Heart left ventricle (tissue), 16 donors: ENCODE measurements around the gene THUMPD2. TPM values are rescaled to one million over a fixed set of nuclear protein-coding genes. Genes with fewer than 3 reads are reported as not detected.
A peak's percentile ranks its signal among the peaks of the same experiment; 100 is the strongest.

Source experiments
- ATAC-seq, 4 donors: fragments of 200-7000 bp; cut with Tn5 transposase; one replicate each; pipeline ENCODE4 v1.9.1; 2020 to 2022; ENCODE audit warnings: moderate library complexity in 4 of 4, mild to moderate bottlenecking in 3 of 4, moderate number of reproducible peaks in 1 of 4
- DNase-seq, 5 donors: peaks; one replicate each; pipeline ENCODE4 v3.0.0-alpha.2; 2020
- H3K27ac ChIP-seq, 12 donors: fragments of 200-600 bp; sonication (generic) in 4 of 12; one replicate each; pipeline versions ENCODE4 v1.5.0 to v1.8.0; 2016 to 2022; ENCODE audit warnings: mild to moderate bottlenecking in 2 of 12
- H3K27me3 ChIP-seq, 9 donors: fragments of 200-600 bp; sonication (generic) in 2 of 9; one replicate each; pipeline versions ENCODE4 v1.5.1 to v1.8.0; 2016 to 2022; ENCODE audit warnings: mild to moderate bottlenecking in 3 of 9
- H3K36me3 ChIP-seq, 9 donors: fragments of 200-600 bp; sonication (generic) in 2 of 9; one replicate each; pipeline versions ENCODE4 v1.5.0 to v1.8.0; 2018 to 2022; ENCODE audit warnings: mild to moderate bottlenecking in 2 of 9
- H3K4me1 ChIP-seq, 12 donors: fragments of 200-600 bp; sonication (generic) in 4 of 12; one replicate each; pipeline versions ENCODE4 v1.5.0 to v1.8.0; 2016 to 2022; ENCODE audit warnings: mild to moderate bottlenecking in 3 of 12
- H3K4me3 ChIP-seq, 12 donors: fragments of 200-600 bp; sonication (generic) in 4 of 12; one replicate each; pipeline versions ENCODE4 v1.5.0 to v1.8.0; 2017 to 2022; ENCODE audit warnings: mild to moderate bottlenecking in 9 of 12, moderate library complexity in 4 of 12
- H3K9me3 ChIP-seq, 12 donors: fragments of 200-600 bp; sonication (generic) in 4 of 12; one replicate each; pipeline versions ENCODE4 v1.5.0 to v1.8.0; 2016 to 2022; ENCODE audit warnings: mild to moderate bottlenecking in 1 of 12
- POLR2A ChIP-seq, 2 donors: fragments of 450-650 bp; IDR thresholded peaks; one replicate each; pipeline ENCODE4 v1.6.1; 2017; ENCODE audit warnings: antibody characterized with exemption in 2 of 2, mild to moderate bottlenecking in 2 of 2, moderate library complexity in 2 of 2
- WGBS, 4 donors: extraction: QIAGEN DNeasy Blood & Tissue Kit in 2 of 4; methylation state at CpG; one replicate each; pipeline versions ENCODE4 v1.1.5 to v1.1.7; 2013 to 2018; 5-methylcytosine and 5-hydroxymethylcytosine counted together
- intact Hi-C, 10 donors: fragments of 100-400 bp; cut with DNase I; formaldehyde crosslinking; loops; one replicate each; pipeline versions ENCODE4 v1.11.1 to v1.14.2; 2022
- polyA plus RNA-seq, 2 donors: library from polyadenylated mRNA; stranded (reverse); fragments of 200-250 nt; gene quantifications; one replicate each; pipeline ENCODE4 v1.2.3, GENCODE V29; 2013
- total RNA-seq, 9 donors: library from RNA; depleted of rRNA in 2 of 9; stranded (reverse); fragments of >200 nt in 2 of 9; fragmentation: NEBNext Ultra II Directional in 3 of 9; extraction: Animal tissue kit (Norgen Biotek cat#: 25700) in 3 of 9; gene quantifications; one replicate each; pipeline versions ENCODE4 v1.1.0 to v1.2.4, GENCODE V29; 2016 to 2023
- TF ChIP-seq, protein P1 (sequence below), 12 donors: fragments of 200-600 bp; sonication (generic) in 4 of 12; IDR thresholded peaks; one replicate each; pipeline versions ENCODE4 v1.5.0 to v1.8.0; 2018 to 2022; ENCODE audit warnings: antibody characterized with exemption in 12 of 12, mild to moderate bottlenecking in 5 of 12
- donor health status: ischemic (EF 13 %, LVEDD 7.1; RV severe dilation, severe dysfunction).
- donor health status: healthy with polysubstance abuse.
- donor health status: DM: no; HTN: yes; CAD: no.
- donor health status: DM: no; HTN: no; CAD: no.
- donor health status: ischemic (EF 25% LVEDD 6.9; RV normal size, moderate dysfunction).
- donor health status: ischemic (EF 25% LVEDD 5.7; RV mildly dilated, moderate dysfunction).
- donor health status: healthy.
- donor health status: DM: yes; HTN: yes; CAD: no.
- donor health status: ischemic (EF 35%, LVEDD 5.7; RV mildly dilated, moderate dysfunction).
- donor health status: nonischemic (EF 11% LVEDD 7.7; RV severe dilation, severe dysfunction).
- donor health status: DM: yes; HTN: yes; CAD: no.
- donor health status: PGD.
- donor health status: ischemic (EF 29% LVEDD 5.4; RV normal size, mild dysfunction).
- donor health status: nonischemic (EF 23%, LVEDD 6.1; RV moderate dilation, normal function).

The THUMPD2 gene
- total and polyA plus RNA-seq, 11 donors: 3.6 to 6.2 (median 5.3) TPM

- WGBS, 4 donors: 90 to 94% (median 92%) methylated on average over 6 of the region's 6 CpGs
- peaks cover 0 to 23% (median 4%) of the 10 kb centered on the region in 12 donors for H3K4me1 ChIP-seq
- peak in 1 of 4 donors; percentile 26 for ATAC-seq
- no peak for DNase-seq
- peaks cover 0 to 77% (median 63%) of the 10 kb centered on the region in 9 donors for H3K36me3 ChIP-seq
- TF ChIP-seq, protein P1, sequence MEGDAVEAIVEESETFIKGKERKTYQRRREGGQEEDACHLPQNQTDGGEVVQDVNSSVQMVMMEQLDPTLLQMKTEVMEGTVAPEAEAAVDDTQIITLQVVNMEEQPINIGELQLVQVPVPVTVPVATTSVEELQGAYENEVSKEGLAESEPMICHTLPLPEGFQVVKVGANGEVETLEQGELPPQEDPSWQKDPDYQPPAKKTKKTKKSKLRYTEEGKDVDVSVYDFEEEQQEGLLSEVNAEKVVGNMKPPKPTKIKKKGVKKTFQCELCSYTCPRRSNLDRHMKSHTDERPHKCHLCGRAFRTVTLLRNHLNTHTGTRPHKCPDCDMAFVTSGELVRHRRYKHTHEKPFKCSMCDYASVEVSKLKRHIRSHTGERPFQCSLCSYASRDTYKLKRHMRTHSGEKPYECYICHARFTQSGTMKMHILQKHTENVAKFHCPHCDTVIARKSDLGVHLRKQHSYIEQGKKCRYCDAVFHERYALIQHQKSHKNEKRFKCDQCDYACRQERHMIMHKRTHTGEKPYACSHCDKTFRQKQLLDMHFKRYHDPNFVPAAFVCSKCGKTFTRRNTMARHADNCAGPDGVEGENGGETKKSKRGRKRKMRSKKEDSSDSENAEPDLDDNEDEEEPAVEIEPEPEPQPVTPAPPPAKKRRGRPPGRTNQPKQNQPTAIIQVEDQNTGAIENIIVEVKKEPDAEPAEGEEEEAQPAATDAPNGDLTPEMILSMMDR (IDR thresholded peaks at IDR 0.05): no peak
- no peak for TF ChIP-seq POLR2A (IDR thresholded peaks at IDR 0.05)
- H3K9me3 ChIP-seq: peaks cover 0 to under 1% (median 0%) of the 10 kb centered on the region in 12 donors
- no peak overlapping the region for H3K4me3 ChIP-seq
- H3K27ac ChIP-seq: no peak overlapping the region
- intact Hi-C loops: loop anchor here in 1 of 10 donors (10.0 kb wide), 1 partner anchor 362 kb away; no protein-coding TSS in a partner anchor
- no peaks in the 10 kb centered on the region for H3K27me3 ChIP-seq
Observed at GRCh38 chr2:39736640-39737039, 42.4 kb downstream of the THUMPD2 start.

- Histone ChIP-seq H3K36me3 (peaks cover 0 to 67% (median 53%) of the 10 kb centered on the region in 9 donors), H3K27me3 (no peaks in the 10 kb centered on the region), H3K9me3 (peaks cover 0 to 6% (median 0%) of the 10 kb centered on the region in 12 donors), H3K4me3 (no peak overlapping the region), H3K27ac (no peak overlapping the region), H3K4me1 (peaks cover 0 to 23% (median 5%) of the 10 kb centered on the region in 12 donors)
- intact Hi-C loops: loop anchor here in 1 of 10 donors (10.0 kb wide), 1 partner anchor 361 kb away; no protein-coding TSS in a partner anchor
- DNase-seq (no peak), ATAC-seq (no peak)
- TF ChIP-seq POLR2A (IDR thresholded peaks at IDR 0.05): no peak
- TF ChIP-seq, protein P1 (IDR thresholded peaks at IDR 0.05): no peak
- 96 to 98% (median 97%) methylated on average over 3 of the region's 3 CpGs for WGBS, 4 donors
Observed at GRCh38 chr2:39735648-39736047, 43.4 kb downstream of the THUMPD2 start.

GRCh38 chr2:39734445-39734844 lies 44.6 kb downstream of the THUMPD2 start:
- DNase-seq (no peak), ATAC-seq (no peak)
- no peak overlapping the region for H3K4me3 ChIP-seq
- no peak for TF ChIP-seq POLR2A (IDR thresholded peaks at IDR 0.05)
- TF ChIP-seq, protein P1 (IDR thresholded peaks at IDR 0.05): no peak
- peaks cover 0 to 6% (median 0%) of the 10 kb centered on the region in 12 donors for H3K9me3 ChIP-seq
- H3K27ac ChIP-seq: no peak overlapping the region
- intact Hi-C loops: loop anchor here in 3 of 10 donors (5.0 to 10.0 kb wide), 2 partner anchors 222 to 360 kb away; no protein-coding TSS in a partner anchor
- H3K27me3 ChIP-seq: no peaks in the 10 kb centered on the region
- H3K36me3 ChIP-seq: peaks cover 0 to 55% (median 43%) of the 10 kb centered on the region in 9 donors
- H3K4me1 ChIP-seq: peaks cover 0 to 23% (median 3%) of the 10 kb centered on the region in 12 donors

- DNase-seq: no peak
- H3K27me3 ChIP-seq: no peaks in the 10 kb centered on the region
- ATAC-seq: no peak
- H3K27ac ChIP-seq: no peak overlapping the region
- whole genome bisulfite sequencing, 4 donors: 94 to 97% (median 95%) methylated on average over 10 of the region's 10 CpGs
- peaks cover 0 to 43% (median 32%) of the 10 kb centered on the region in 9 donors for H3K36me3 ChIP-seq
- intact Hi-C loops: loop anchor here in 3 of 10 donors (5.0 to 10.0 kb wide), 2 partner anchors 221 to 358 kb away; no protein-coding TSS in a partner anchor
- H3K4me1 ChIP-seq: peaks cover 0 to 19% (median 5%) of the 10 kb centered on the region in 12 donors
- peaks cover 0 to 6% (median 0%) of the 10 kb centered on the region in 12 donors for H3K9me3 ChIP-seq
- H3K4me3 ChIP-seq: no peak overlapping the region
- TF ChIP-seq, protein P1 (IDR thresholded peaks at IDR 0.05): no peak
- TF ChIP-seq POLR2A (IDR thresholded peaks at IDR 0.05): no peak
Observed at GRCh38 chr2:39733070-39733674, 45.9 kb downstream of the THUMPD2 start.
